WTC11 (cell line): Measurements from ENCODE around the gene KLHL29.

Experiments used
- ATF1 ChIP-seq: sonication (generic); formaldehyde crosslinking; IDR thresholded peaks from 2 replicates; pipeline ENCODE4 v1.8.1; 2023; ENCODE audit warnings: mild to moderate bottlenecking, moderate library complexity, missing genetic modification reagents
- ESRRA ChIP-seq: sonication (generic); formaldehyde crosslinking; IDR thresholded peaks from 2 replicates; pipeline ENCODE4 v1.8.1; 2022; ENCODE audit warnings: mild to moderate bottlenecking, missing genetic modification reagents, borderline replicate concordance
- JUN ChIP-seq: sonication (generic); formaldehyde crosslinking; IDR thresholded peaks from 2 replicates; pipeline ENCODE4 v1.8.0; 2023; ENCODE audit warnings: mild to moderate bottlenecking, missing genetic modification reagents
- TF ChIP-seq, protein P1 (sequence below): fragments of 200-600 bp; IDR thresholded peaks from 2 replicates; pipeline ENCODE4 v1.8.0; 2022; ENCODE audit warnings: antibody characterized with exemption
- TF ChIP-seq, protein P2 (sequence below): sonication (generic); formaldehyde crosslinking; IDR thresholded peaks from 2 replicates; pipeline ENCODE4 v1.8.1; 2022; ENCODE audit warnings: missing genetic modification reagents, borderline replicate concordance

DNA sequence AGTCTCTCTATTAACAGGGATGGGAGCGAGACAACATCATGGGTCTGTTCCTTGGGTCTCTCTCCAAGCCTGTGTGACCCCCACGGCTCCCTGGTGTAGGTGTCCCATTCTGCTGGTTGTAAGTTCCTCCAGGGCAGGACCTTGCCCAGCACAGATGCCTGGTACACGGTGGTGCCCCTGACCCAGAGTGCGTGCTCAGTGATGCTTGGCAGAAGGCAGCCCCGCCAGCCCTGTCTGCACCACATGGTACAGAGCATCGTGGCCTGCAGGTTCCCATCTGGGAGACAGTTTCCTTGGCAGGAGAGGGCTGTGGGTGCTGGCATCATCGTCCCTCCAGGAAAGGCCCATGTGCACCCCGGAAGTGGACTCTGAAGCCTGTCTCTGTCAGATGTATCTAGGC, 249.0 kb downstream of the KLHL29 start:
- TF ChIP-seq, protein P1, sequence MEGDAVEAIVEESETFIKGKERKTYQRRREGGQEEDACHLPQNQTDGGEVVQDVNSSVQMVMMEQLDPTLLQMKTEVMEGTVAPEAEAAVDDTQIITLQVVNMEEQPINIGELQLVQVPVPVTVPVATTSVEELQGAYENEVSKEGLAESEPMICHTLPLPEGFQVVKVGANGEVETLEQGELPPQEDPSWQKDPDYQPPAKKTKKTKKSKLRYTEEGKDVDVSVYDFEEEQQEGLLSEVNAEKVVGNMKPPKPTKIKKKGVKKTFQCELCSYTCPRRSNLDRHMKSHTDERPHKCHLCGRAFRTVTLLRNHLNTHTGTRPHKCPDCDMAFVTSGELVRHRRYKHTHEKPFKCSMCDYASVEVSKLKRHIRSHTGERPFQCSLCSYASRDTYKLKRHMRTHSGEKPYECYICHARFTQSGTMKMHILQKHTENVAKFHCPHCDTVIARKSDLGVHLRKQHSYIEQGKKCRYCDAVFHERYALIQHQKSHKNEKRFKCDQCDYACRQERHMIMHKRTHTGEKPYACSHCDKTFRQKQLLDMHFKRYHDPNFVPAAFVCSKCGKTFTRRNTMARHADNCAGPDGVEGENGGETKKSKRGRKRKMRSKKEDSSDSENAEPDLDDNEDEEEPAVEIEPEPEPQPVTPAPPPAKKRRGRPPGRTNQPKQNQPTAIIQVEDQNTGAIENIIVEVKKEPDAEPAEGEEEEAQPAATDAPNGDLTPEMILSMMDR, result no peak
- TF ChIP-seq JUN (CRISPR knock-in tag) (no peak), ATF1 (CRISPR knock-in tag) (no peak), ESRRA (no peak)
- TF ChIP-seq, protein P2, sequence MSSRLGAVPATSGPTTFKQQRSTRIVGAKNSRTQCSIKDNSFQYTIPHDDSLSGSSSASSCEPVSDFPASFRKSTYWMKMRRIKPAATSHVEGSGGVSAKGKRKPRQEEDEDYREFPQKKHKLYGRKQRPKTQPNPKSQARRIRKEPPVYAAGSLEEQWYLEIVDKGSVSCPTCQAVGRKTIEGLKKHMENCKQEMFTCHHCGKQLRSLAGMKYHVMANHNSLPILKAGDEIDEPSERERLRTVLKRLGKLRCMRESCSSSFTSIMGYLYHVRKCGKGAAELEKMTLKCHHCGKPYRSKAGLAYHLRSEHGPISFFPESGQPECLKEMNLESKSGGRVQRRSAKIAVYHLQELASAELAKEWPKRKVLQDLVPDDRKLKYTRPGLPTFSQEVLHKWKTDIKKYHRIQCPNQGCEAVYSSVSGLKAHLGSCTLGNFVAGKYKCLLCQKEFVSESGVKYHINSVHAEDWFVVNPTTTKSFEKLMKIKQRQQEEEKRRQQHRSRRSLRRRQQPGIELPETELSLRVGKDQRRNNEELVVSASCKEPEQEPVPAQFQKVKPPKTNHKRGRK (CRISPR knock-in tag), result no peak
